A549 treated with AZD2906 at 1 μM for 4 hours (cell line): ENCODE data around the gene BANK1. TPM values are rescaled to one million over a fixed set of nuclear protein-coding genes. Genes with fewer than 3 reads are reported as not detected.

Source experiments
- total RNA-seq: library from RNA; stranded (reverse); fragments of 200-300 nt; extraction: Qiagen RNA extraction; gene quantifications from 5 replicates; pipeline ENCODE4 v1.2.3, GENCODE V29; 2022

Gene BANK1, protein sequence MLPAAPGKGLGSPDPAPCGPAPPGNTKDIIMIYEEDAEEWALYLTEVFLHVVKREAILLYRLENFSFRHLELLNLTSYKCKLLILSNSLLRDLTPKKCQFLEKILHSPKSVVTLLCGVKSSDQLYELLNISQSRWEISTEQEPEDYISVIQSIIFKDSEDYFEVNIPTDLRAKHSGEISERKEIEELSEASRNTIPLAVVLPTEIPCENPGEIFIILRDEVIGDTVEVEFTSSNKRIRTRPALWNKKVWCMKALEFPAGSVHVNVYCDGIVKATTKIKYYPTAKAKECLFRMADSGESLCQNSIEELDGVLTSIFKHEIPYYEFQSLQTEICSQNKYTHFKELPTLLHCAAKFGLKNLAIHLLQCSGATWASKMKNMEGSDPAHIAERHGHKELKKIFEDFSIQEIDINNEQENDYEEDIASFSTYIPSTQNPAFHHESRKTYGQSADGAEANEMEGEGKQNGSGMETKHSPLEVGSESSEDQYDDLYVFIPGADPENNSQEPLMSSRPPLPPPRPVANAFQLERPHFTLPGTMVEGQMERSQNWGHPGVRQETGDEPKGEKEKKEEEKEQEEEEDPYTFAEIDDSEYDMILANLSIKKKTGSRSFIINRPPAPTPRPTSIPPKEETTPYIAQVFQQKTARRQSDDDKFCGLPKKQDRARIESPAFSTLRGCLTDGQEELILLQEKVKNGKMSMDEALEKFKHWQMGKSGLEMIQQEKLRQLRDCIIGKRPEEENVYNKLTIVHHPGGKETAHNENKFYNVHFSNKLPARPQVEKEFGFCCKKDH
- 0.58 to 1.4 TPM (median 0.88 TPM) in 5 replicates for total RNA-seq

DNA sequence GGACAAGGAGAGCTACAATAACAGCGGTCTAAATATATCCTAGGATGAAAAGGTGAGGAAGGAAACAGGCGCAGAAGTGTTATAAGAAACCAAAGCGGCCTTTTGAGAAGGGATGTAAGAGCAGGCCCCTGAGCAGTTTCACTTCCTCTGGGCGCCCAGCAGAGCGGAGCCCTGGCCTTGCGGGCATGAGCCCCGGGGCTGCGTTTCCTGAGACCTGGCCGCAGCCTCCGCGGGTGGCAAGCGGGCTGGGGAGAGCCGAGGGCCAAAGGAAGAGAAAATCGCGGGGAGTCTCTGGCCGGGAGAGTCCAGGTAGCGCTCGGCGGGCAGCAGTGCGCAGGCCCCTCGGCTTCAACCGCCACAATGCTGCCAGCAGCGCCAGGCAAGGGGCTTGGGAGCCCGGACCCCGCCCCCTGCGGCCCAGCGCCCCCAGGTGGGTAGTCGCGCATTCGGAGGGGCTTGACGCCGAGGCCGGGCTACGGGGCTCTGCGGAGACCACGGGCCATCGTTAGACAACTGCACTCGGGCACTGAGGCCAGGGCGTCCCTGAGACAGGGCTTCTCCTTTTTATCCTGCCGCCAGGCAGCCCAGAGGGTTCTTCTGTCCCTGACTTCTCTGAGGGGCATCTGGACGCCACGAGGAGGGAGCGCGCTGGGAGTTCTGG lies at the start of gene BANK1:
TSS of gene BANK1 (plus strand) at position 210 of the 661 bp plus-strand sequence. CDS start at position 361, 151 bp downstream.

